SK-N-SH treated with all-trans-retinoic acid at 6 μM for 48 hours (cell line): ENCODE measurements around the gene ZNF346.
"Not testable (repeated sequence)": the region's sequence is repeated elsewhere in the genome, so short reads cannot be mapped to it uniquely, and the experiment has no call there.

ENCODE experiments used
- CREB5 ChIP-seq: fragments of 250-450 bp; sonication (Bioruptor Pico); IDR thresholded peaks from 2 replicates; pipeline ENCODE4 v1.5.1; 2020; ENCODE audit warnings: low read depth, mild to moderate bottlenecking, moderate library complexity
- GLIS3 ChIP-seq: fragments of 250-450 bp; sonication (Bioruptor Pico); IDR thresholded peaks from 2 replicates; pipeline ENCODE4 v1.5.0; 2020; ENCODE audit warnings: mild to moderate bottlenecking, moderate library complexity
- PATZ1 ChIP-seq: fragments of 250-450 bp; sonication (Bioruptor Pico); IDR thresholded peaks from 2 replicates; pipeline ENCODE4 v1.8.0; 2020; ENCODE audit warnings: mild to moderate bottlenecking, moderate library complexity, borderline replicate concordance
- POU6F1 ChIP-seq: fragments of 250-450 bp; sonication (Bioruptor Pico); IDR thresholded peaks from 2 replicates; pipeline ENCODE4 v1.8.0; 2021; ENCODE audit warnings: low read depth, mild to moderate bottlenecking, moderate library complexity, borderline replicate concordance
- SNAI2 ChIP-seq: fragments of 250-450 bp; sonication (Bioruptor Pico); IDR thresholded peaks from 2 replicates; pipeline ENCODE4 v1.5.0; 2020; ENCODE audit warnings: mild to moderate bottlenecking, moderate library complexity
- ZC3H10 ChIP-seq: fragments of 250-450 bp; sonication (Bioruptor Pico); IDR thresholded peaks from 2 replicates; pipeline ENCODE4 v1.5.1; 2021; ENCODE audit warnings: mild to moderate bottlenecking, moderate library complexity
- ZFP30 ChIP-seq: fragments of 450-650 bp; formaldehyde crosslinking; IDR thresholded peaks from 2 replicates; pipeline ENCODE4 v1.5.0; 2022; ENCODE audit warnings: mild to moderate bottlenecking, moderate library complexity
- ZNF70 ChIP-seq: fragments of 450-650 bp; formaldehyde crosslinking; IDR thresholded peaks from 2 replicates; pipeline ENCODE4 v1.5.0; 2020; ENCODE audit warnings: mild to moderate bottlenecking, moderate library complexity

- not testable (repeated sequence) for TF ChIP-seq GLIS3, PATZ1, ZNF70, SNAI2, ZFP30, ZC3H10, POU6F1, CREB5 (CRISPR knock-in tag)
Measured at GRCh38 chr5:176984176-176984575, 38.3 kb upstream of the ZNF346 start.
